CD4-positive, alpha-beta T cell treated with Interleukin-4 for 1 hour (primary cell): Measurements from ENCODE around the gene TUBB2B.
A peak's percentile ranks its signal among the peaks of the same experiment; 100 is the strongest.
"Not testable (repeated sequence)": the region's sequence is repeated elsewhere in the genome, so short reads cannot be mapped to it uniquely, and the experiment has no call there.

Experiments used
- DNase-seq, 2 donors: peaks; one replicate each; pipeline ENCODE4 v3.0.0-alpha.2; 2020 to 2022

TUBB2B gene

GRCh38 chr6:3258201-3258600 lies 30.7 kb upstream of the TUBB2B start:
- DNase-seq: no peak

DNA sequence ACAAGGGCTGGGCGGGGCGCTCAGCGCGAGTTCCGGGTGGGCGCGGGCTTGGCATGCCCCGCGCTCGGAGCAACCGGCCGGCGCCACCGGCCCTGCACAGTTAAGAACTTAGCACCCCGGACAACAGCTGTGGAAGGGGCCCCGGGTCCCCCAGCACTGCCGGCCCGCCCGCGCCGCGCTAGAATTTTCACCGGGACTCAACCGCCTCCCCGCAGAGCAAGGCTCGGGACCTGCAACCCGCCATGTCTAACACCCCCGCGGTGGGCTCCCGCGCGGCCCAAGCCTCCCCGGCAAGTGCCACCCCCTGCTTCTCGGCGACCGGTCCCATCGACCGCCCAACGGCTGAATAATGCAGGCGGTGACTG lies 26.1 kb upstream of the TUBB2B start:
- no peak for DNase-seq

GRCh38 chr6:3252861-3253596 lies 25.6 kb upstream of the TUBB2B start:
- DNase-seq: no peak

DNA sequence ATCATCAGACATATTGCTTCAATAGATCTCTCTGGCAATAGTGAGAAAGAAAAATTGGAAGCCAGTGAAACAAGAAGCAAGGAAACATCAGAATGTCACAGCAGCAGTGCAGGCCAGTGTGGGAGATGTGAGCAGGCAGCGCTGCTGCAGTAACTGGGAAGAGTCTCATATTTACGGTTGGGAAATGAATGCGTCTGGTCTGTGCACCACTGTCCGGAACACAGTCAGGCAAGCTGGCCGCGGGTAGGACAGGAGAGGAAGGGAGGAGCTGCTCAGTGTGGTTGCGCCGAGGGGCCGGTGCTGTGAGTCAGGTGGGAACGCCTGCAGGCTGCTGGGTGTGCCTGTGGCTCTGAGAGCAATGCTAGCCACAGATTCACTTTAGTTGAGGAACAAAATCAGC lies 24.9 kb upstream of the TUBB2B start:
- no peak for DNase-seq

- DNase-seq: peak; percentile 80 to 84
These were observed 24.2 kb upstream of the TUBB2B start for GRCh38 chr6:3251462-3252314.

GRCh38 chr6:3250231-3250675 lies 22.8 kb upstream of the TUBB2B start:
- no peak for DNase-seq

GRCh38 chr6:3249821-3250220 lies 22.4 kb upstream of the TUBB2B start:
- DNase-seq: no peak

GRCh38 chr6:3247255-3248146 lies 20.0 kb upstream of the TUBB2B start:
- no peak for DNase-seq

- no peak for DNase-seq
These were observed 17.8 kb upstream of the TUBB2B start for GRCh38 chr6:3245216-3245615.

DNA sequence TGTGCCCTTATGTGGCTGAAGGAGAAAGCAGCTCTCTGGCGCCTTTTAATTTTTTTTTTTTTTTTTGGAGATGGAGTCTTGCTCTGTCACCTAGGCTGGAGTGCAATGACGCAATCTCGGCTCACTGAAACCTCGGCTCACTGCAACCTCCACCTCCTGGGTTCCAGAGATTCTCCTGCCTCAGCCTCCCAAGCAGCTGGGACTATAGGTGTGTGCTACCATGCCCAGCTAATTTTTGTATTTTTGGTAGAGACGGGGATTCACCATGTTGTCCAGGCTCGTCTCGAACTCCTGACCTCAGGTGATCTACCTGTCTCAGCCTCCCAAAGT lies 17.3 kb upstream of the TUBB2B start:
- DNase-seq: not testable (repeated sequence)

- DNase-seq: no peak
These were observed 16.8 kb upstream of the TUBB2B start for GRCh38 chr6:3244003-3244831.

GRCh38 chr6:3242768-3243167 lies 15.3 kb upstream of the TUBB2B start:
- no peak for DNase-seq

DNA sequence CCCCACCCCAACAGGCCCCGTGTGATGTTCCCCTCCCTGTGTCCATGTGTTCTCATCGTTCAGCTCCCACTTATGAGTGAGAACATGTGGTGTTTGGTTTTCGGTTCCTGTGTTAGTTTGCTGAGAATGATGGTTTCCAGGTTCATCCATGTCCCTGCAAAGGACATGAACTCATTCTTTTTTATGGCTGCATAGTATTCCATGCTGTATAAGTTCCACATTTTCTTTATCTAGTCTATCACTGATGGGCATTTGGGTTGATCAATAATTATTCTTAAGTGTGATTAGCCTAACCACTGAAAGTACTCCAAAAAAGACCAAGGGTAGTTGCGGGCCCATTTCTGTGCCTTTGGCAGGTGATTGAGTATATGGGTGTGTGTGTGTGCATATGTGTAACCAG lies 14.3 kb upstream of the TUBB2B start:
- not testable (repeated sequence) for DNase-seq

DNA sequence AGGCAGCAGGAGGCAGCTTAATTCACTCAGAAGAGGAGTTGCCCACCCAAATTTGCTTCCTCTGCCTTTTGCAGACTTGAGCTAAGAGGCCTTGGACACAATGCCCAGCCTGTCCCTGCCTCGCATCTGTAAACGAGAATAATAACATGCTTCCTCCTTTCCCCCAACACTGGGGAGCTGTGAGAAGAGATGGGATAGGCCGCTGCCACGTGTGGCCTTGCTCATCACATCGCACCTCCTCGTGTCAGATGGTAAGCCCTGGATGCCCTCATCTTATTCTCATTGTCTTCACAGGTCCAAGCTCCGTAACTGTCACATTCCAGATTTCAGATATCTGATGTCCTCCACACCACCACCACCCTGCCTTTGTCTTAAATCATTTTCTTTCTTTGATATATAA lies 13.1 kb upstream of the TUBB2B start:
- DNase-seq: no peak

GRCh38 chr6:3239110-3239830 lies 11.8 kb upstream of the TUBB2B start:
- DNase-seq: no peak

DNA sequence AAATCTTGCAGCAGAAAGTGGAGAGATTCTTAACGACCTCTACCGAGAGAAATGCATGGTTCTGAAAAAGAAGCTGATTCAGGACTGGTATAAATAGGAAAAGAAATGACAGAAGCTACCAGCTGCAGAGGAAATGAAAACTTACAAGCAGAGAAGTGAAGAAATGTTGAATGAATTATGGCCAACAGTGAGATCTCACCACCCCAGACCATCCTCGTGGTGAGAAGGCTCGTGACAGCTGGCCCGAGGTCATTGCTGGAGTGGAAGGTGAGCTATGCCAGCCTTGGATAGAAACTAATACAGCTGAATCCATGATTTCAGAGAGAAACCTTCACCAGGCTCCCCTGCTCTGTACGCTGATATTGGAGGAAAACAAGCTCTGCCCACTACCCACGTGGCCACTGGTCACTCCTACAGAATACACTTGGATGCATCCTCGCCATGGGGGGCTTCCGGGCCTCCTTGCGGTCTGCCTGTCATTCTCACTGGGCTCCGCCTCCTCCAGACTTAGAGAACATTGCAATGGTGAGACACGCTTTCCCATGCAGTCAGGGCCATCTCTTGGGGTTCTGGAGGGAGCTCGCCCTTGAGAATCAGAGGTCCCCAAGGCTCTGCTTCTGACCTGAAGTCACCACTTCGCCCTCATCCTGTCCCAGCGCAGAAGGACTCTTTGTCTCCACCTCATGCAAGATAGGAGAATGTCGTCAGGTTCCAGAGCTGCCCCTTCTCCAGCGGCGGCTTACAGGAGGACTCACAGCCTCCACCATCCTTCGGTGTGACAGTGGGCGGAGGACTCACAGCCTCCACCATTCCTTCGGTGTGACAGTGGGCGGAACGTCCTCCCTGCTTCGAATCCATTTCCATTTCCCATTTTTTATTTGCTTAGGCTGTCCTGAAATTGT lies 10.6 kb upstream of the TUBB2B start:
- no peak for DNase-seq

- DNase-seq: no peak
These were observed 8.6 kb upstream of the TUBB2B start for GRCh38 chr6:3236005-3236404.

DNA sequence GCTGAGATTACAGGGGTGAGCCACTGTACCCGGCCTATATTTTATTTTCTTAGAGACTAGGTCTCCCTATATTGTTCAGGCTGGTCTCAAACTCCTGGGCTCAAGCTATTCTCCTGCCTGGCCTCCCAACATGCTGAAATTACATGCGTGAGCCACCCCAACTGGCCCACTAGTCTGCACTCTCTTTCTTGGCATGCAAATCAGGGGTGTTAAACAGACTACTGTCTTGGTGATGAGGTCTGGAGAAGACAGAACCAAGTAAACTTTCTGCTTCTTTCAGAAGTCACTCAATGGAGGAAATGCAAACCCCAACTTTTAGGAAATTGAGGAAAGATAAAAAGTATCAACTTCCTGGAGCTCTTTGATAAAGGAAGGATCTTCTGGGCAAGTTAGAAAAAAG lies 8.0 kb upstream of the TUBB2B start:
- no peak for DNase-seq

DNA sequence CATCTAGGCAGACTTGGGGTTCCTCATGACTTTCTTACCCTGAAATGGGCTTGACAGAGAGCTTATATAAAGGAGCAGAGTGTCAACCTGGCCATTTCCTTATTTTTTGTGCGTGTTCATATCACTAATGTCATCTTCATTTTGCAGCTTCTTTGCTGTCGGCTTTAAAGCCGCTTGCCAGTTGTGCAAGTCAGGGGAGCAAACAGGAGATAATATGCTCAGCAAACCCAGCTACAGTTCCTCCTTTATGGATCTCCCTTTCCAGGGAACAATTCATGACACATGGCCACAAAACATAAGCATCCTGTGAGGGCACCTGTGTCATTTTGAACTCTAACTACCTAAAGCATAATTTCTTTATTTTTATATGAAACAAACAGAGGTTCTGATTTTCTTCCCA lies 6.5 kb upstream of the TUBB2B start:
- no peak for DNase-seq

DNA sequence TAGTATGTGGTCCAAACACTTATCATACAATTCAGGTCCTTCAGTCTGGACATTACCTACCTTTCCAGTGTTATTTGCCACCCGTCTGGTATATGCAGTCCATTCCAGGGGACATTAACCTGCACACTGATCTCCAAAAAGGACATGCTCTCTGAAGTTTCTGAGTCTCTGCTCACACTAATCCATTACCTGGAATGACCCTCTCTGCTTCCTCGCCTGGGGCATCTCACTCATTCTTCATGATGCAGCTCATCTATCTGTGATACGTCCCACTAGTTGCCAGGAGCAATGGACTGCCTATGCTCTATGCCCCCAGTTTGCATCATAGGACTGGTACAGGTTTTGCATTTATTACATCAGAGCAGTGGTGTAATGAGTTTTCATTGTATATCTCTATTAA lies 5.9 kb upstream of the TUBB2B start:
- DNase-seq: no peak
